Activated B cell treated with CpG ODN at 0.5 μM for 24 hours (primary cell): ENCODE results near the gene COG5. TPM values are rescaled to one million over a fixed set of nuclear protein-coding genes. Genes with fewer than 3 reads are reported as not detected.

Source experiments
- ATAC-seq: fragments of 200-7000 bp; cut with Tn5 transposase; one replicate; pipeline ENCODE4 v1.10.0; 2021; ENCODE audit warnings: low read depth, mild to moderate bottlenecking, moderate library complexity
- CTCF ChIA-PET: fragments of 350-600 bp; sonication (Branson Sonifier 250); formaldehyde crosslinking; loops from one replicate; lab custom pipeline; 2021; ENCODE audit warnings: antibody characterized with exemption; lab: Charles Lee
- POLR2A ChIA-PET: fragments of 350-600 bp; sonication (Branson Sonifier 250); formaldehyde crosslinking; loops from one replicate; lab custom pipeline; 2021; ENCODE audit warnings: antibody characterized with exemption; lab: Charles Lee
- DNase-seq: peaks from one replicate; pipeline ENCODE4 v3.0.0; 2022
- H3K27ac Mint-ChIP-seq: one replicate; pipeline ENCODE4 v1.8.0; 2020; ENCODE audit warnings: mixed read lengths
- H3K27me3 Mint-ChIP-seq: one replicate; pipeline ENCODE4 v1.8.0; 2021; ENCODE audit warnings: mixed read lengths
- H3K36me3 Mint-ChIP-seq: one replicate; pipeline ENCODE4 v1.8.0; 2021; ENCODE audit warnings: low read depth, mixed read lengths
- H3K4me1 Mint-ChIP-seq: one replicate; pipeline ENCODE4 v1.8.0; 2021; ENCODE audit warnings: mixed read lengths
- H3K4me3 Mint-ChIP-seq: one replicate; pipeline ENCODE4 v1.8.0; 2020; ENCODE audit warnings: mild to moderate bottlenecking, mixed read lengths
- H3K9me3 Mint-ChIP-seq: one replicate; pipeline ENCODE4 v1.8.0; 2020; ENCODE audit warnings: mixed read lengths
- intact Hi-C: fragments of 100-400 bp; cut with micrococcal nuclease; formaldehyde crosslinking; loops from one replicate; pipeline ENCODE4 v1.15.1; 2024
- total RNA-seq: library from RNA; stranded (reverse); gene quantifications from 2 replicates; pipeline ENCODE4 v1.2.3, GENCODE V29; 2022
- TF ChIP-seq, protein P1 (sequence below): fragments of 200-600 bp; IDR thresholded peaks from one replicate; pipeline ENCODE4 v1.8.0; 2022; ENCODE audit warnings: antibody characterized with exemption, mild to moderate bottlenecking

Gene COG5
- total RNA-seq, 1 donor from 2014 or later = 47.0 TPM

DNA sequence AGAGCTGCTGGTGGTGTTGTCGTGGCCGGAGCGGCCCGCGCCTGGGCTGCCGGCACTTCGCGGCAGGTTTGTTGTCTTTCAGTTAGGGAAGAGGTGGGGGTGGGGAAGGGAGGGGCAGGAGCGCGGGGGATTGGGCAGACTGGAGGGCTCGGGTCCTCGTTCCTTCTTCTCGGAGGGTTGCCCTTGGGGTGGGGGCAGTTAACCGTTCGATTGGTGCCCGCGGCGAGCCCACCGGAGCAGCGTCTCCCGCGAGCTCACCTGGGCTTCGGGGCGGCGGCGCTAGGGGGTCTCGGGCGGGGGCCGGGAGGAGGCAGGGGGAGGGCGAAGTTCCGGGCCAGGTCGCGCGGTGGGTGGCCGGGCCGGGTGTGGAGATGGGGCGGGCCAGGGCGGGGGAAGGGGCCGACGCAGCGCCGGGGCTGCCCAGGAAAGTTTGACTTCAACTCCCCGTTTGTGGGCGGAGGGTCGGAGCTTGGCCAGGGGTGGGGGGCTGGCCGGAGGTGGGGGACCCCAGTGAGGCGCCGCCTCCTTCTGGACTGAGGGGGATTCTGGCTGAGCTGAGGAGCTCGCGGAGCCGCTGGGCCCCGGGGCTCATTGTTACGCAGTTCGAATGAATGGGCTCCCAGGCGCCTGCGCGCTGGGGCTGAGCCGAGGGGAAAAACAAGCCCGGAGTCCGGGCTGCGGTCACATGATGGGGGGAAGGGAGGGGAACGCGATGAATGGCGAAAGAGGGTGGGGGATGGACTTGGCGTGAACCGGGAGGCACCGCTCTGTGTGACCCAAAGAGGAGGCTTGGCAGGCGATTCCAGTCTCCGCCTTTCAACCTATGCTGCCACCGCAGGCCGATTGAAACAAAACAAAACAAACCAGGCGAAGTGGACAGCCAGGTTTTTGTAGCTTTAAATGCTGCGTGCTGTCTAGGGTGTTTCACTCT lies 394.3 kb downstream of the COG5 start:
- Mint-ChIP-seq H3K4me1 (peaks cover 54% of the 10 kb centered on the region), H3K27me3 (peaks cover 6% of the 10 kb centered on the region), H3K9me3 (no peaks in the 10 kb centered on the region), H3K4me3 (peak overlapping the region; percentile 99), H3K36me3 (peaks cover 24% of the 10 kb centered on the region), H3K27ac (peak overlapping the region; percentile 99)
- DNase-seq (peak; percentile 89), ATAC-seq (peak; percentile 25)
- CTCF ChIA-PET = interaction anchor here (0.7 to 5.8 kb wide), 6 partner anchors 19 to 509 kb away, joined by 3 to 34 read pairs (median 3); no protein-coding TSS in a partner anchor
- POLR2A ChIA-PET = interaction anchor here (0.5 to 4.3 kb wide), 35 partner anchors 8 to 1638 kb away, joined by 3 to 52 read pairs (median 5); partner anchors contain the start of genes CBLL1, NAMPT and PIK3CG
- TF ChIP-seq, protein P1, sequence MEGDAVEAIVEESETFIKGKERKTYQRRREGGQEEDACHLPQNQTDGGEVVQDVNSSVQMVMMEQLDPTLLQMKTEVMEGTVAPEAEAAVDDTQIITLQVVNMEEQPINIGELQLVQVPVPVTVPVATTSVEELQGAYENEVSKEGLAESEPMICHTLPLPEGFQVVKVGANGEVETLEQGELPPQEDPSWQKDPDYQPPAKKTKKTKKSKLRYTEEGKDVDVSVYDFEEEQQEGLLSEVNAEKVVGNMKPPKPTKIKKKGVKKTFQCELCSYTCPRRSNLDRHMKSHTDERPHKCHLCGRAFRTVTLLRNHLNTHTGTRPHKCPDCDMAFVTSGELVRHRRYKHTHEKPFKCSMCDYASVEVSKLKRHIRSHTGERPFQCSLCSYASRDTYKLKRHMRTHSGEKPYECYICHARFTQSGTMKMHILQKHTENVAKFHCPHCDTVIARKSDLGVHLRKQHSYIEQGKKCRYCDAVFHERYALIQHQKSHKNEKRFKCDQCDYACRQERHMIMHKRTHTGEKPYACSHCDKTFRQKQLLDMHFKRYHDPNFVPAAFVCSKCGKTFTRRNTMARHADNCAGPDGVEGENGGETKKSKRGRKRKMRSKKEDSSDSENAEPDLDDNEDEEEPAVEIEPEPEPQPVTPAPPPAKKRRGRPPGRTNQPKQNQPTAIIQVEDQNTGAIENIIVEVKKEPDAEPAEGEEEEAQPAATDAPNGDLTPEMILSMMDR = no peak
- intact Hi-C loops = loop anchor here (1.0 to 10.0 kb wide), 13 partner anchors 11 to 1637 kb away; partner anchors contain the start of genes COG5, DNAJB9, DUS4L and RINT1

DNA sequence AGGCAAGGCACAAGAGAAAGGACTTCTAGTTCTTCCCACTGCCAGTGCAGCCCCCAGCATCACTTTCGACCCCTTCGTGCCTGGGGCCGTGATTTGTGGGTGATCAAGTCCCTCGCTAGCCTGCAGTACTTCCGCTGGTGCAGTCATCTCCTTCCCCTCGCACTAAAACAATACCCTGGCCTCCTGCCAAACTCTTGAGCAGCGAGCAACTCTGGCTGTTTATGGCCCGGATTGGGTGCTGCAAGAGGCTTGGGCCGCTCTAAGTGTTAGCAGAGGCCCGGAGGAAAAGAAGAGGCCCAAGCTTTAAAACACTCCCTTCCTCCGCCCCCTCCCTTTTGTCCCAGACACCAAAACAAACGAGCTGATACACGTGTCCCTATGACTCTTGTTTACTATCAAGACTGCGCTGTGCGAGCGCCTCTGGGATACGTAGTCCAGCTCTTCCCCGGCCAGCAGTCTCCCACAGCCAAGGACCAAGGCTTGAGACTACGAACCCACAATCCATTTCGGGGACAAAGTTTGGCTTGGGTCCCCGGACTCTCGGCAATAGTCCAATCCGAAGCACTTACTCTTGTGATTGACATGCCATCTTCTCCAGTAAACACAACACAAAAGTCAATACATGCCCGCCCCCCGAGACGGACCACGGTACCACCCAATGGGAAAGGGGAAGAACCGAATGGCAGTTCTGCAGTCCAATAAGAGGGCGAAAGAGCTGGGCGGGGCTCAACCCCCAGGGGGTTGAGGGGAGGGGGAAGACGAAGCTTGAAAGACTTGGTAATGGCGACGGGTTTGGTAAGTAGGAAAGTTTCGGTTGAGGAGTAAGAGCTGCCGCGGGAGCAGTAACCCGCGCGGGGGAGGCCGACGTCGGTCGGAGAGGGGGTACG lies 395.2 kb downstream of the COG5 start, which contains the start of gene HBP1:
HBP1 (plus strand) TSS at position 771 of the 887 bp plus-strand sequence. CDS start 10,891 bp downstream, outside the sequence.
- peak within 1 kb of the TSS; percentile 99 for H3K4me3 Mint-ChIP-seq
- intact Hi-C loops = loop anchor here (1.0 to 10.0 kb wide), 18 partner anchors 21 to 1636 kb away; partner anchors contain the start of genes CCDC71L, COG5, DLD and DNAJB9
- TF ChIP-seq, protein P1 = no peak
- ATAC-seq = peak; percentile 80
- H3K4me1 Mint-ChIP-seq = peaks cover 45% of the 10 kb centered on the region
- ChIA-PET POLR2A (interaction anchor here (0.5 to 4.3 kb wide), 39 partner anchors 9 to 1491 kb away, joined by 3 to 52 read pairs (median 5); partner anchors contain the start of genes CBLL1, COG5, DNAJB9 and DUS4L), CTCF (interaction anchor here (0.6 to 5.8 kb wide), 9 partner anchors 18 to 575 kb away, joined by 3 to 34 read pairs (median 3); partner anchors contain the start of genes CBLL1 and CCDC71L)
- no peaks in the 10 kb centered on the region for H3K9me3 Mint-ChIP-seq
- peak within 1 kb of the TSS; percentile 99 for H3K27ac Mint-ChIP-seq
- H3K27me3 Mint-ChIP-seq = peaks cover 6% of the 10 kb centered on the region
- peak; percentile 84 for DNase-seq
- H3K36me3 Mint-ChIP-seq = peaks cover 23% of the 10 kb centered on the region

DNA sequence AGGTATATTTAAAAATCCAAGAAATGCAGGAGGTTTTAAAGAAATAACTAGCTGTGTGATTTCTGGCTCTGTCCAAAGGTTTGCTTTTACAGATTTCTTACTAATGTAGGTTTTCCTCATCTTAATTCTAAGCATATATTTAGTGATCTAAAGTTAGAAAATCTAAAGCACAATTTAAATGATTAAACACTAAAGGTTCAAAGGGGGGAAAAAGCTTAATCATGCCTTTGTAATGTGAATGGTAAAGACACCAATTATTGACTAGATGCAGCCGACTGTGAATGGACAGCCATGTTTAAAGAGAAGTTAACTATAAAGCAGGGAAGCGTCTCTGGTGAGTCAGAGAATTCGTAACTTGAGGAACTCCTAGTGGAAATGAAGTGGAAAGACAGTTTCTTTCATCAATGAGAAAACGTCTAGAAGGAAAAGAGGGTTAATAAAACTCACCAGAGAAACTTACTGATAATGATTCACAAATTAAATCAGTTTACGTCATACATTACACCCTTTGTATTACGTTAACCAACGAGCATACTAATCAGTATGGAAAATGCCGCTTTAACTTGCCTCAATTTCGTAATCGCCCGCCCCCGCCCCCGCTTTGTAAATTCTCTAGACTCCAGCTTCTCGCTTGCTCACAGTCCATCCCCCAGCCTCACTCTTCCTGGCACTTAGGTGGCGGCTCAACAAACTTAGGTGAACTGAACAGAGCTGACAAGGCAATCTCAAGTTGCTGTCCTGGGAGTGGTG lies 396.1 kb downstream of the COG5 start:
- DNase-seq (no peak), ATAC-seq (peak; percentile 0)
- peak overlapping the region; percentile 99 for H3K4me3 Mint-ChIP-seq
- intact Hi-C loops = loop anchor here (1.0 to 10.0 kb wide), 16 partner anchors 20 to 1635 kb away; partner anchors contain the start of genes CCDC71L, COG5, DLD and DNAJB9
- ChIA-PET CTCF (interaction anchor here (0.6 to 5.8 kb wide), 7 partner anchors 17 to 576 kb away, joined by 3 to 34 read pairs (median 3); partner anchors contain the start of genes CBLL1 and CCDC71L), POLR2A (interaction anchor here (0.6 to 4.3 kb wide), 30 partner anchors 10 to 1490 kb away, joined by 3 to 52 read pairs (median 5); partner anchors contain the start of genes CBLL1, COG5, DNAJB9 and DUS4L)
- H3K4me1 Mint-ChIP-seq = peaks cover 37% of the 10 kb centered on the region
- TF ChIP-seq, protein P1 = no peak
- no peaks in the 10 kb centered on the region for H3K9me3 Mint-ChIP-seq
- peaks cover 6% of the 10 kb centered on the region for H3K27me3 Mint-ChIP-seq
- peak overlapping the region; percentile 99 for H3K27ac Mint-ChIP-seq
- H3K36me3 Mint-ChIP-seq = peaks cover 21% of the 10 kb centered on the region
